SK-N-SH (cell line): ENCODE results near the gene RASL12.

Experiments
- CTCF ChIP-seq: fragments of 200-600 bp; sonication (generic); IDR thresholded peaks from 2 replicates; pipeline ENCODE4 v1.6.1; 2017; ENCODE audit warnings: antibody characterized with exemption, mild to moderate bottlenecking, moderate library complexity
- EP300 ChIP-seq, 2 experiments: IDR thresholded peaks; 2 replicates each; pipeline versions ENCODE4 v1.4.0 to v1.6.1; 2012; ENCODE audit warnings: borderline replicate concordance in 1 of 2, low read depth in 1 of 2, low read length in 1 of 2
- JUND ChIP-seq: IDR thresholded peaks from 2 replicates; pipeline ENCODE4 v1.4.0; 2012
- NRF1 ChIP-seq: IDR thresholded peaks from 2 replicates; pipeline ENCODE4 v1.6.1; 2012; ENCODE audit warnings: low read depth, mild to moderate bottlenecking, low read length
- POLR2AphosphoS5 ChIP-seq: IDR thresholded peaks from 2 replicates; pipeline ENCODE4 v1.6.1; 2012; ENCODE audit warnings: low read depth, low read length
- RAD21 ChIP-seq: IDR thresholded peaks from 2 replicates; pipeline ENCODE4 v1.6.1; 2012; ENCODE audit warnings: mild to moderate bottlenecking, low read length
- SMC3 ChIP-seq: IDR thresholded peaks from 2 replicates; pipeline ENCODE4 v1.6.1; 2012; ENCODE audit warnings: low read depth, low read length, improper control_type of control experiment
- TF ChIP-seq, protein P1 (sequence below): IDR thresholded peaks from 2 replicates; pipeline ENCODE4 v1.4.0; 2012; ENCODE audit warnings: low read depth, borderline replicate concordance

DNA sequence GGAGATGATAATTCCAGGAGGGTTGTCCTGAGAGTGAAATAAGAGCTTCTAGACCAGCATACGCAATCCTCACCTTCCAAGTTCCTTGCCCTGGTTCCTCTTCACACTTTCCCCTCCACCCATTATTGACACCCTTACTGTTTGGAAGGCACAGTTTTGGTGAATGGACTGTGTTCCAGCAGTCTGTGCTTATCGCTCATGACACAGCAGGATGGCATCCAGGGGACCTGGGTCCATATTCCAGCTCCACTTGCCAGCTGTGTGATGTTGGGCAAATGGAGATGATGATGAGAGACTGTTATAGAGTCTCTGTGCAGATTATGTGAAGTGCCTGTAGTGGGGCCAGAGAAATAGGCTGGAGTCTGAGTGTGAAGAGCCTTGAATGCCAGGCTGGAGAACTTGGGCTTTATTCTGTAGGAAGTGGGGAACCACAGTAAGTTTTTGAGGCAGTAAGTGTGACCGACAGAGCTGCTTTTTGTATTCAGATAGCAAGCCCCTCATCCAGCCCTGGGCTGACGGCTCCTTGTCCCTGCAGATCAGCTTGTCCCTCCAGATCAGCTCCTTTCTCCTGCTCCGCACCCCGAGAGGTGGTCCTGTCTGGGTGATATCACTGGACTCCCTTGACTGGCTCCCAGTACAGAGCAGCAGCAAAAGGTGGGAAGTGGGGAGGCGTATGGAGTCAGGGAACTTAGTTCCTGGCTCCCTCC lies 16.9 kb upstream of the RASL12 start:
- TF ChIP-seq RAD21, result no peak
- TF ChIP-seq SMC3, result no peak
- TF ChIP-seq CTCF, result no peak
- TF ChIP-seq POLR2AphosphoS5, result no peak
- TF ChIP-seq EP300 (IDR thresholded peaks at IDR 0.05; ENCODE audit: borderline replicate concordance in 1 of 2, low read depth in 1 of 2, low read length in 1 of 2), result no peak
- TF ChIP-seq JUND, result no peak
- TF ChIP-seq NRF1, result no peak
- TF ChIP-seq, protein P1, sequence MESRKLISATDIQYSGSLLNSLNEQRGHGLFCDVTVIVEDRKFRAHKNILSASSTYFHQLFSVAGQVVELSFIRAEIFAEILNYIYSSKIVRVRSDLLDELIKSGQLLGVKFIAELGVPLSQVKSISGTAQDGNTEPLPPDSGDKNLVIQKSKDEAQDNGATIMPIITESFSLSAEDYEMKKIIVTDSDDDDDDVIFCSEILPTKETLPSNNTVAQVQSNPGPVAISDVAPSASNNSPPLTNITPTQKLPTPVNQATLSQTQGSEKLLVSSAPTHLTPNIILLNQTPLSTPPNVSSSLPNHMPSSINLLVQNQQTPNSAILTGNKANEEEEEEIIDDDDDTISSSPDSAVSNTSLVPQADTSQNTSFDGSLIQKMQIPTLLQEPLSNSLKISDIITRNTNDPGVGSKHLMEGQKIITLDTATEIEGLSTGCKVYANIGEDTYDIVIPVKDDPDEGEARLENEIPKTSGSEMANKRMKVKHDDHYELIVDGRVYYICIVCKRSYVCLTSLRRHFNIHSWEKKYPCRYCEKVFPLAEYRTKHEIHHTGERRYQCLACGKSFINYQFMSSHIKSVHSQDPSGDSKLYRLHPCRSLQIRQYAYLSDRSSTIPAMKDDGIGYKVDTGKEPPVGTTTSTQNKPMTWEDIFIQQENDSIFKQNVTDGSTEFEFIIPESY, result no peak
